ENCODE measurements around the gene COL25A1.

The COL25A1 gene

GRCh38 chr4:109291707-109292238, 10.7 kb downstream of the COL25A1 start:
- no peak for DNase-seq

- no peak for DNase-seq
Observed at GRCh38 chr4:109290918-109291317, 11.5 kb downstream of the COL25A1 start.

GRCh38 chr4:109278594-109279031, 23.8 kb downstream of the COL25A1 start:
- DNase-seq: no peak

- no peak for DNase-seq
Observed at GRCh38 chr4:109276482-109277095, 25.9 kb downstream of the COL25A1 start.

- DNase-seq: no peak
Observed at GRCh38 chr4:109275066-109275745, 27.3 kb downstream of the COL25A1 start.

GRCh38 chr4:109266891-109267290, 35.6 kb downstream of the COL25A1 start:
- no peak for DNase-seq

- DNase-seq: no peak
Observed at GRCh38 chr4:109266236-109266635, 36.2 kb downstream of the COL25A1 start.

GRCh38 chr4:109263721-109264120, 38.7 kb downstream of the COL25A1 start:
- DNase-seq: no peak

- no peak for DNase-seq
Observed at GRCh38 chr4:109256818-109257217, 45.6 kb downstream of the COL25A1 start.

- DNase-seq: no peak
Observed at GRCh38 chr4:109254845-109255244, 47.6 kb downstream of the COL25A1 start.

- no peak for DNase-seq
Observed at GRCh38 chr4:109251396-109251795, 51.1 kb downstream of the COL25A1 start.

- DNase-seq: no peak
Observed at GRCh38 chr4:109248322-109248900, 54.0 kb downstream of the COL25A1 start.

- DNase-seq: no peak
Observed at GRCh38 chr4:109243871-109244270, 58.6 kb downstream of the COL25A1 start.

- no peak for DNase-seq
Observed at GRCh38 chr4:109238746-109239145, 63.7 kb downstream of the COL25A1 start.

GRCh38 chr4:109235683-109236082, 66.8 kb downstream of the COL25A1 start:
- no peak for DNase-seq

- no peak for DNase-seq
Observed at GRCh38 chr4:109234596-109234995, 67.9 kb downstream of the COL25A1 start.

GRCh38 chr4:109233570-109233969, 68.9 kb downstream of the COL25A1 start:
- no peak for DNase-seq

- no peak for DNase-seq
Observed at GRCh38 chr4:109232681-109233080, 69.8 kb downstream of the COL25A1 start.

- no peak for DNase-seq
Observed at GRCh38 chr4:109231331-109231730, 71.1 kb downstream of the COL25A1 start.

- no peak for DNase-seq
Observed at GRCh38 chr4:109229028-109229427, 73.4 kb downstream of the COL25A1 start.

GRCh38 chr4:109218288-109218687, 84.2 kb downstream of the COL25A1 start:
- no peak for DNase-seq

- no peak for DNase-seq
Observed at GRCh38 chr4:109216085-109216696, 86.3 kb downstream of the COL25A1 start.

GRCh38 chr4:109215506-109215905, 87.0 kb downstream of the COL25A1 start:
- DNase-seq: no peak
